ENCODE data around the gene DAB2IP.

Gene DAB2IP

GRCh38 chr9:121662359-121662758, 10.9 kb downstream of the DAB2IP start:
- no peak for DNase-seq (ENCODE audit: low read depth)
- TF ChIP-seq, protein P1, sequence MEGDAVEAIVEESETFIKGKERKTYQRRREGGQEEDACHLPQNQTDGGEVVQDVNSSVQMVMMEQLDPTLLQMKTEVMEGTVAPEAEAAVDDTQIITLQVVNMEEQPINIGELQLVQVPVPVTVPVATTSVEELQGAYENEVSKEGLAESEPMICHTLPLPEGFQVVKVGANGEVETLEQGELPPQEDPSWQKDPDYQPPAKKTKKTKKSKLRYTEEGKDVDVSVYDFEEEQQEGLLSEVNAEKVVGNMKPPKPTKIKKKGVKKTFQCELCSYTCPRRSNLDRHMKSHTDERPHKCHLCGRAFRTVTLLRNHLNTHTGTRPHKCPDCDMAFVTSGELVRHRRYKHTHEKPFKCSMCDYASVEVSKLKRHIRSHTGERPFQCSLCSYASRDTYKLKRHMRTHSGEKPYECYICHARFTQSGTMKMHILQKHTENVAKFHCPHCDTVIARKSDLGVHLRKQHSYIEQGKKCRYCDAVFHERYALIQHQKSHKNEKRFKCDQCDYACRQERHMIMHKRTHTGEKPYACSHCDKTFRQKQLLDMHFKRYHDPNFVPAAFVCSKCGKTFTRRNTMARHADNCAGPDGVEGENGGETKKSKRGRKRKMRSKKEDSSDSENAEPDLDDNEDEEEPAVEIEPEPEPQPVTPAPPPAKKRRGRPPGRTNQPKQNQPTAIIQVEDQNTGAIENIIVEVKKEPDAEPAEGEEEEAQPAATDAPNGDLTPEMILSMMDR (IDR thresholded peaks at IDR 0.05; ENCODE audit: insufficient read depth, low read depth, low read length, missing control alignments): no peak

GRCh38 chr9:121662891-121663580, 11.6 kb downstream of the DAB2IP start:
- TF ChIP-seq, protein P1 (IDR thresholded peaks at IDR 0.05; ENCODE audit: insufficient read depth, low read depth, low read length, missing control alignments): no peak
- DNase-seq (ENCODE audit: low read depth): no peak

More at GRCh38 chr9:121662359-121662758, 10.9 kb downstream of the DAB2IP start:
- H3K4me3 ChIP-seq (ENCODE audit: low read depth, low read length): no peak overlapping the region

GRCh38 chr9:121663591-121663990, 12.2 kb downstream of the DAB2IP start:
- H3K4me3 ChIP-seq (ENCODE audit: low read depth, low read length): no peak overlapping the region
- no peak for DNase-seq (ENCODE audit: low read depth)
- TF ChIP-seq, protein P1 (IDR thresholded peaks at IDR 0.05; ENCODE audit: insufficient read depth, low read depth, low read length, missing control alignments): no peak

More at GRCh38 chr9:121662891-121663580, 11.6 kb downstream of the DAB2IP start:
- no peak overlapping the region for H3K4me3 ChIP-seq (ENCODE audit: low read depth, low read length)

DNA sequence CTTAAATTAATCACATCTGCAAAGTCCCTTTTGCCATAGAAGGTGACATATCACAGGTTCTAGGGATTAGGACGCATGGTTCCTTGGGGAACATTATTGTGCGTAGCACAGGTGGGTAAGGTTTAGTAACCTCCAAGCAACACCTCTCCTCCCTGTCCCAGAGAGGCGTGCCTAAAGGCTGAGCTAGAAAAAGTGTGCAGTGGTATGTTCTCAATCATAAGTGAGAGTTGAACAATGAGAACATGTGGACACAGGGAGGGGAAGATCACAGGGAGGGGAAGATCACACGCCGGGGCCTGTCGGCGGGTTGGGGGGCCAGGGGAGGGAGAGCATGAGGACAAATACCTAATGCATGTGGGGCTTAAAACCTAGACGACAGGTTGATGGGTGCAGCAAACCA, 14.9 kb downstream of the DAB2IP start:
- no peak for DNase-seq (ENCODE audit: low read depth)
- TF ChIP-seq, protein P1 (IDR thresholded peaks at IDR 0.05; ENCODE audit: insufficient read depth, low read depth, low read length, missing control alignments): no peak
- no peak overlapping the region for H3K4me3 ChIP-seq (ENCODE audit: low read depth, low read length)

- no peak overlapping the region for H3K4me3 ChIP-seq (ENCODE audit: low read depth, low read length)
- TF ChIP-seq, protein P1 (IDR thresholded peaks at IDR 0.05; ENCODE audit: insufficient read depth, low read depth, low read length, missing control alignments): no peak
- no peak for DNase-seq (ENCODE audit: low read depth)
These were observed 15.8 kb downstream of the DAB2IP start for GRCh38 chr9:121667214-121667613.

- no peak for DNase-seq (ENCODE audit: low read depth)
- TF ChIP-seq, protein P1 (IDR thresholded peaks at IDR 0.05; ENCODE audit: insufficient read depth, low read depth, low read length, missing control alignments): no peak
- no peak overlapping the region for H3K4me3 ChIP-seq (ENCODE audit: low read depth, low read length)
These were observed 16.5 kb downstream of the DAB2IP start for GRCh38 chr9:121667890-121668289.

- H3K4me3 ChIP-seq (ENCODE audit: low read depth, low read length): no peak overlapping the region
- DNase-seq (ENCODE audit: low read depth): no peak
- TF ChIP-seq, protein P1 (IDR thresholded peaks at IDR 0.05; ENCODE audit: insufficient read depth, low read depth, low read length, missing control alignments): no peak
These were observed 19.0 kb downstream of the DAB2IP start for GRCh38 chr9:121670431-121670830.
